HG03060 (cell line): Measurements from ENCODE around the gene ZC3H18.

Experiments used
- ATAC-seq: cut with Tn5 transposase; IDR thresholded peaks from one replicate; pipeline ENCODE4 v1.9.1; 2021; ENCODE audit warnings: low read depth, moderate number of reproducible peaks; ENCODE audit not compliant: unreplicated experiment

ZC3H18 gene

DNA sequence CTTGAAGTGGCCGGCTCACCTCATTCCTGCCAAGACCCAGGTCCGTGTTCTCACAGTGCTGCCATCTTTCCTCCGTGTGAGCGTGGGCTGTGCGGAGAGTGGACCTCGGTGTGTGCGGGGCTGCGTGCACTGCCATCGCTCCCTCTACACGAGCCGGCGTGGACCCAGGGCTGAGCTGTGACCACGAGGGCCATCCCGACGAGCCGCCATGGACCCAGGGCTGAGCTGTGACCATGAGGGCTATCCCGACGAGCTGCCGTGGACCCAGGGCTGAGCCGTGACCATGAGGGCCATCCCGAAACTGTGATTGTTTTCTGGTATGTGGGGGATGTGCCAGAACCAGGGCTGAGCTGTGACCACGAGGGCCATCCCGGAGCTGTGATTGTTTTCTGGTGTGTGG is 101.6 kb downstream of the ZC3H18 start:
- ATAC-seq = no peak

DNA sequence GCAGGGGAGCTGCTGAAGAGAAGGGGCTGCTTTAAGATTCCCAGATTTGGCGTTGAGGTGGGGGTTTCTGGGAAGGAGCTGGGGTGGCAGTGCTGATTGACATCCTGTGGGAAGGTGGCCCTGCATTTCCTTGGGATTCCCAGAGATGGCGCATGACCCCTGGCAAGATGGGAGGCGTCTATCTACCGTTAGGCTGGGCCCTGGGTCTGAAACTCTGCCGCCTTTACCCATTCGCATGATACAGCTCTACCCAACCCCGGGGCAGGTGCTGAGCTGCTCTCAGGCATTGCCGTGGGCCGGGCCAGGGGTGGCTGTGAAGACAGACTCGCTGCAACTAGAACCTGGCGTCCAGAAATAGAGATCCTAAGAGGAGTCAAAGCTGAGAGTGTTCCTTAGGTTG is 102.6 kb downstream of the ZC3H18 start:
- no peak for ATAC-seq

- ATAC-seq = no peak
Measured at GRCh38 chr16:88673716-88674379, 103.6 kb downstream of the ZC3H18 start.

GRCh38 chr16:88676502-88677242 is 106.5 kb downstream of the ZC3H18 start:
- ATAC-seq = no peak

DNA sequence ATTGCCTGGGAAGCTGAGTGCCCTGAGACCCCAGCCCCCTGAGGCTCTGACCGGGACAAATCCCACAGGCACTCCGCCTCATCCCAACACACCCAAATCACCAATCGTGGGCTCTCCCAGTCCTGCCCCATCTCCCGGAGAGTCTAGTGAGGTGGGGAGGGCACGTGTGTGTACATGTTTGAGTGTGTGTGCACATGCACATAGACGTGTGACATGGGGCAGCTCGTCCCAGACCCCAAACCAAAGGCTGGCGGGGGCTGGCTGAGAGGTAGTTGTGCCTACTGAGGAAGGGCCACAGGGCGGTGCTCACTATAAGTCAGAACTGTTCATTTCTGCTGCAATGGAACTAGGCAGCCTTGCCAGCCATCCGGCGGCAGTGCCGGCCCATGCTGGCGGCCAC is 107.5 kb downstream of the ZC3H18 start:
- ATAC-seq = no peak

GRCh38 chr16:88678224-88678979 is 108.2 kb downstream of the ZC3H18 start:
- ATAC-seq = no peak

GRCh38 chr16:88680554-88681083 is 110.4 kb downstream of the ZC3H18 start:
- no peak for ATAC-seq

DNA sequence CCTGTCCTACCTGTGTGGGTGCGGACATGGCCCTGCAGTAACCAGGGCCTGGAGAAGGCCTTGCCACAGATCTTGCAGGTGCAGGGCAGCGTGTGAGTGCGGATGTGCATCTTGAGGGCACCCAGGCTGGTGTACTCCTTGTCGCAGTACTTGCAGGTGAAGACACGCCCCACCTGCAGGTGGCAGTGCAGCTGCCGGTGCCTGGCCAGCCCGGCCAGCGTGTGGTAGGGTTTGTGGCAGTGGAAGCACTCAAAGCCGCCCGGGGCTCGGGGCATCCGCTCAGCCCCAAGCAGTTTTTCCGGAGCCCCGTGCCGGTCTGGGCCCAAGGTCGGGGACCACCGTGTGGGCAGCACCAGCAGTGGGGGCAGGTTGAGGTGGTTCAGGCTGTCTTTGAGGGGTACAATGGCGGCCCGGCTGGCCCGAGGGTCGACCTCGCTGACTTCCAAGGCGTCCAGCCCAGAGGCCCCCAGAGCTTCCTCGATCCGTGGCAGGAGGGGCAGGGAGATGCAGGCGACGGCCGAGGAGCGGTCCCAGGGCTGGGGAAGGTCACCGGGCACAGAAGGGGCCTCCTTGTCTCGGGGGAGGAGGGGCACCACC is 111.0 kb downstream of the ZC3H18 start:
- no peak for ATAC-seq
